HCT116 (cell line): ENCODE data around the gene SLC22A23. TPM values are rescaled to one million over a fixed set of nuclear protein-coding genes. Genes with fewer than 3 reads are reported as not detected.

Source experiments
- ATAC-seq: fragments of 200-7000 bp; cut with Tn5 transposase; 2 replicates; pipeline ENCODE4 v1.9.1; 2020; ENCODE audit warnings: mild to moderate bottlenecking, moderate library complexity
- BruUV-seq: library from RNA; stranded (reverse); fragments of 400-500 nt; replicated peaks from 2 replicates; lab custom pipeline; 2021; lab: Mats Ljungman, UMichigan
- CTCF ChIA-PET: fragments of 300-600 bp; sonication (Branson Sonifier 250); formaldehyde crosslinking; loops from one replicate; lab custom pipeline; 2021; ENCODE audit warnings: antibody characterized with exemption; lab: Charles Lee
- POLR2A ChIA-PET: fragments of 300-600, 350-600 bp; sonication (Branson Sonifier 250); formaldehyde crosslinking; loops from one replicate; lab custom pipeline; 2021; ENCODE audit warnings: antibody characterized with exemption; lab: Charles Lee
- RAD21 ChIA-PET, 2 experiments: fragments of 300-600 bp; sonication (Branson Sonifier 250); formaldehyde crosslinking; loops; one replicate each; lab custom pipeline; 2023; ENCODE audit warnings: low total read pairs in 2 of 2; ENCODE audit not compliant: uncharacterized antibody in 2 of 2, unreplicated experiment in 2 of 2, low non-redundant PET in 1 of 2; lab: Charles Lee
- DNase-seq: peaks from one replicate; pipeline ENCODE4 v3.0.0-alpha.2; 2010; ENCODE audit warnings: low read depth, low spot score
- H2AFZ ChIP-seq: fragments of 200-600 bp; shearing (Covaris generic), sonication (generic); 2 replicates; pipeline ENCODE4 v1.6.1; 2017; ENCODE audit warnings: low read depth, mixed run types, mixed read lengths, antibody characterized with exemption, low read length; ENCODE audit not compliant: poor library complexity, severe bottlenecking
- H3K27ac ChIP-seq: 2 replicates; pipeline ENCODE4 v1.5.1; 2012; ENCODE audit warnings: low read depth, low read length
- H3K27me3 ChIP-seq: fragments of 200-600 bp; sonication (generic); 2 replicates; pipeline ENCODE4 v1.6.1; 2016; ENCODE audit warnings: mixed run types, low read length, mixed read lengths; ENCODE audit not compliant: insufficient read depth
- H3K36me3 ChIP-seq, 2 experiments: fragments of 200-500 bp in 1 of 2; fragments of 200-600 bp in 1 of 2; sonication (Bioruptor generic) in 1 of 2; sonication (generic) in 1 of 2; 2 replicates each; pipeline versions ENCODE4 v1.5.1 to v1.6.1; 2014 to 2016; ENCODE audit warnings: low read length in 2 of 2, inconsistent platforms in 1 of 2, mixed read lengths in 1 of 2, mixed run types in 1 of 2; ENCODE audit not compliant: insufficient read depth in 2 of 2, control insufficient read depth in 1 of 2
- H3K4me1 ChIP-seq, 2 experiments: fragments of 200-600 bp in 1 of 2; sonication (generic) in 1 of 2; 2 replicates each; pipeline versions ENCODE4 v1.5.1 to v1.6.1; 2012 to 2017; ENCODE audit warnings: low read length in 2 of 2, inconsistent platforms in 1 of 2, mild to moderate bottlenecking in 1 of 2, mixed read lengths in 1 of 2, mixed run types in 1 of 2, moderate library complexity in 1 of 2; ENCODE audit not compliant: insufficient read depth in 2 of 2, control insufficient read depth in 1 of 2
- H3K4me2 ChIP-seq: fragments of 200-600 bp; sonication (generic); 2 replicates; pipeline ENCODE4 v1.6.1; 2017; ENCODE audit warnings: mixed run types, low read length, mixed read lengths
- H3K4me3 ChIP-seq, 2 experiments: fragments of 200-600 bp in 1 of 2; sonication (generic) in 1 of 2; replicated peaks in 1 of 2; 2 replicates each; pipeline ENCODE4 v1.5.1; 2011 to 2016; ENCODE audit warnings: low read length in 2 of 2, control low read depth in 1 of 2, low read depth in 1 of 2, mild to moderate bottlenecking in 1 of 2, mixed read lengths in 1 of 2, mixed run types in 1 of 2
- H3K79me2 ChIP-seq: fragments of 200-600 bp; sonication (generic); 2 replicates; pipeline ENCODE4 v1.6.1; 2017; ENCODE audit warnings: mild to moderate bottlenecking, mixed run types, low read length, moderate library complexity, mixed read lengths; ENCODE audit not compliant: insufficient read depth
- H3K9ac ChIP-seq: fragments of 200-600 bp; sonication (generic); 2 replicates; pipeline ENCODE4 v1.6.1; 2016; ENCODE audit warnings: low read length, mixed read lengths
- H3K9me2 ChIP-seq: fragments of 200-600 bp; sonication (generic), shearing (Covaris generic); 2 replicates; pipeline ENCODE4 v1.6.1; 2017; ENCODE audit warnings: mixed run types, mild to moderate bottlenecking, moderate library complexity; ENCODE audit not compliant: insufficient read depth
- H3K9me3 ChIP-seq, 2 experiments: fragments of 200-500 bp in 1 of 2; fragments of 200-600 bp in 1 of 2; sonication (Bioruptor generic) in 1 of 2; sonication (generic) in 1 of 2; 2 replicates each; pipeline ENCODE4 v1.6.1; 2014 to 2017; ENCODE audit warnings: low read length in 2 of 2, mixed read lengths in 2 of 2, inconsistent platforms in 1 of 2, low read depth in 1 of 2, mild to moderate bottlenecking in 1 of 2, mixed run types in 1 of 2, moderate library complexity in 1 of 2; ENCODE audit not compliant: control insufficient read depth in 1 of 2, insufficient read depth in 1 of 2
- H4K20me1 ChIP-seq: fragments of 200-600 bp; sonication (generic), shearing (Covaris generic); 2 replicates; pipeline ENCODE4 v1.6.1; 2017; ENCODE audit warnings: mixed run types, mild to moderate bottlenecking, moderate library complexity; ENCODE audit not compliant: insufficient read depth
- CTCF ChIP-seq, 3 experiments: fragments of 200-600 bp in 1 of 3; sonication (generic) in 1 of 3; IDR thresholded peaks in 2 of 3; conservative IDR thresholded peaks in 1 of 3; 2 replicates each; pipeline ENCODE4 v1.5.1; 2012 to 2017; ENCODE audit warnings: low read depth in 2 of 3, low read length in 2 of 3, antibody characterized with exemption in 1 of 3, borderline replicate concordance in 1 of 3, control low read depth in 1 of 3, mild to moderate bottlenecking in 1 of 3, mixed read lengths in 1 of 3, mixed run types in 1 of 3, moderate library complexity in 1 of 3; ENCODE audit not compliant: insufficient read depth in 1 of 3
- ELF1 ChIP-seq: IDR thresholded peaks from 2 replicates; pipeline ENCODE4 v1.6.1; 2012; ENCODE audit warnings: low read depth, borderline replicate concordance
- EZH2 ChIP-seq: fragments of 200-600 bp; sonication (generic); IDR thresholded peaks from 2 replicates; pipeline ENCODE4 v1.6.1; 2017; ENCODE audit warnings: antibody characterized with exemption, mixed run types
- RAD21 ChIP-seq: IDR thresholded peaks from 2 replicates; pipeline ENCODE4 v1.6.1; 2012; ENCODE audit warnings: low read depth, mild to moderate bottlenecking
- SP1 ChIP-seq: IDR thresholded peaks from 2 replicates; pipeline ENCODE4 v1.6.1; 2012; ENCODE audit warnings: low read depth
- SRF ChIP-seq: IDR thresholded peaks from 2 replicates; pipeline ENCODE4 v1.6.1; 2012; ENCODE audit warnings: low read depth
- ZBTB33 ChIP-seq: IDR thresholded peaks from 2 replicates; pipeline ENCODE4 v1.6.1; 2011; ENCODE audit warnings: mild to moderate bottlenecking, low read length, moderate library complexity; ENCODE audit not compliant: insufficient replicate concordance; ENCODE audit errors: extremely low read depth
- intact Hi-C: fragments of 100-400 bp; cut with micrococcal nuclease; formaldehyde crosslinking; loops from 2 replicates; pipeline ENCODE4 v1.10.0; 2022
- total RNA-seq: library from RNA; stranded (reverse); gene quantifications from one replicate; pipeline ENCODE4 v1.2.1, GENCODE V29; 2021; ENCODE audit not compliant: unreplicated experiment

The SLC22A23 gene
- total RNA-seq, 1 experiment from 2014 or later = 11.5 TPM

- ChIA-PET CTCF (no interaction called here), POLR2A (no interaction called here), RAD21 (no interaction called here)
- H3K27ac ChIP-seq = no peak overlapping the region
- ATAC-seq = no peak
- H3K4me1 ChIP-seq = no peaks in the 10 kb centered on the region
- no peak overlapping the region for H3K4me2 ChIP-seq
- no peaks in the 10 kb centered on the region for H3K9me2 ChIP-seq
- no peak overlapping the region for H2AFZ ChIP-seq
- H3K79me2 ChIP-seq = no peaks in the 10 kb centered on the region
- no peaks in the 10 kb centered on the region for H3K27me3 ChIP-seq
- no peaks in the 10 kb centered on the region for H3K9me3 ChIP-seq
- H3K9ac ChIP-seq = no peak overlapping the region
- no peak overlapping the region for H3K4me3 ChIP-seq
- no peak for DNase-seq
- no peaks in the 10 kb centered on the region for H3K36me3 ChIP-seq
- intact Hi-C loops = no loop called here
- no peaks in the 10 kb centered on the region for H4K20me1 ChIP-seq
- TF ChIP-seq ZBTB33 (no peak), RAD21 (no peak), SRF (no peak), CTCF (IDR thresholded peaks at IDR 0.05 in 2 of 3, conservative IDR thresholded peaks at IDR 0.05 in 1 of 3; ENCODE audit: borderline replicate concordance in 1 of 3, insufficient read depth in 1 of 3, low read depth in 2 of 3, low read length in 2 of 3) (no peak), ELF1 (no peak), EZH2 (no peak), SP1 (no peak)
- BruUV-seq = no TSS peak
These were observed 165.5 kb downstream of the SLC22A23 start for GRCh38 chr6:3291346-3291745.
